Measurements from ENCODE around the gene LRRC39. TPM values are rescaled to one million over a fixed set of nuclear protein-coding genes. Genes with fewer than 3 reads are reported as not detected.

LRRC39 gene
- total RNA-seq, 1 experiment from 2014 or later: 0.54 TPM

DNA sequence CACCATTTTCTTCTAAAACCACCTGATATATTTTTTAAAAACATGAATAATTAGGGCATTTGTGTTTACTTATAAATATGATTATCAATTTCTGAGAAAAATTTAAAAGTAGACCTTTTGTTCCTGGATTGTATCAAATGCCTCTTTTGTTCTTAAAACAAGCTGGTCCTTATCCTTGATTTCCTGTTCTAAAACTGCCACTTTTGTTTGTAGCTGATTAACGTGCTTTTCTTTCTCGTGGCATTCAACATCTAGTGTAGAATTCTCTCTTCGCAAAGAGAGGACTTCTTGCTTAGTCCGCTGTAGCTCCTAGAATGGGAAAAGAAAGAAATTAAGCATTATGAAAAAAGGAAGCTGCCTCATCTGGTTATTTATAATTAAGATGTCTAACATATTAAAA is 70.4 kb downstream of the LRRC39 start:
- ATAC-seq (no peak), DNase-seq (ENCODE audit: low read depth, low spot score) (no peak)
- Histone ChIP-seq H4K20me1 (ENCODE audit: insufficient read depth) (no peaks in the 10 kb centered on the region; the same call in 1 of the 2 replicates), H3K9me3 (ENCODE audit: control insufficient read depth in 1 of 2, insufficient read depth in 1 of 2, low read depth in 1 of 2, low read length in 2 of 2) (no peaks in the 10 kb centered on the region), H3K36me3 (ENCODE audit: control insufficient read depth in 1 of 2, insufficient read depth in 2 of 2, low read length in 2 of 2) (peaks cover 22 to 27% of the 10 kb centered on the region in 2 experiments; a peak in 3 of 4 replicates), H3K4me1 (ENCODE audit: control insufficient read depth in 1 of 2, insufficient read depth in 2 of 2, low read length in 2 of 2) (no peaks in the 10 kb centered on the region), H3K27me3 (ENCODE audit: insufficient read depth, low read length) (no peaks in the 10 kb centered on the region), H3K9me2 (ENCODE audit: insufficient read depth) (no peaks in the 10 kb centered on the region), H3K9ac (ENCODE audit: low read length) (no peak overlapping the region), H3K4me3 (replicated peaks in 1 of 2; ENCODE audit: low read depth in 1 of 2, low read length in 2 of 2) (no peak overlapping the region), H3K27ac (ENCODE audit: low read depth, low read length) (no peak overlapping the region), H3K79me2 (ENCODE audit: insufficient read depth, low read length) (peaks cover 4% of the 10 kb centered on the region; the same call in 1 of the 2 replicates), H3K4me2 (ENCODE audit: low read length) (no peak overlapping the region), H2AFZ (ENCODE audit: low read depth, low read length, poor library complexity, severe bottlenecking) (no peak overlapping the region)
- ChIA-PET CTCF (no interaction called here), POLR2A (no interaction called here), RAD21 (ENCODE audit: low non-redundant PET in 1 of 2, low total read pairs in 2 of 2, uncharacterized antibody in 2 of 2, unreplicated experiment in 2 of 2) (no interaction called here)
- TF ChIP-seq YY1 (IDR thresholded peaks at IDR 0.05; ENCODE audit: extremely low read depth, insufficient replicate concordance, low read depth, low read length): no peak
- no peak for TF ChIP-seq CBX3 (IDR thresholded peaks at IDR 0.05; ENCODE audit: low read depth)
- TF ChIP-seq, protein P1, sequence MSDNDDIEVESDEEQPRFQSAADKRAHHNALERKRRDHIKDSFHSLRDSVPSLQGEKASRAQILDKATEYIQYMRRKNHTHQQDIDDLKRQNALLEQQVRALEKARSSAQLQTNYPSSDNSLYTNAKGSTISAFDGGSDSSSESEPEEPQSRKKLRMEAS (IDR thresholded peaks at IDR 0.05): no peak
- no TSS peak for BruUV-seq (replicated peaks)
- intact Hi-C loops (cut with micrococcal nuclease): no loop called here

- Histone ChIP-seq H2AFZ (ENCODE audit: low read depth, low read length, poor library complexity, severe bottlenecking) (no peak overlapping the region), H3K9me3 (ENCODE audit: control insufficient read depth in 1 of 2, insufficient read depth in 1 of 2, low read depth in 1 of 2, low read length in 2 of 2) (no peaks in the 10 kb centered on the region), H3K4me1 (ENCODE audit: control insufficient read depth in 1 of 2, insufficient read depth in 2 of 2, low read length in 2 of 2) (no peaks in the 10 kb centered on the region), H4K20me1 (ENCODE audit: insufficient read depth) (no peaks in the 10 kb centered on the region), H3K36me3 (ENCODE audit: control insufficient read depth in 1 of 2, insufficient read depth in 2 of 2, low read length in 2 of 2) (peaks cover 23 to 43% of the 10 kb centered on the region in 2 experiments; a peak in 3 of 4 replicates), H3K79me2 (ENCODE audit: insufficient read depth, low read length) (no peaks in the 10 kb centered on the region), H3K27ac (ENCODE audit: low read depth, low read length) (no peak overlapping the region), H3K4me2 (ENCODE audit: low read length) (no peak overlapping the region), H3K4me3 (replicated peaks in 1 of 2; ENCODE audit: low read depth in 1 of 2, low read length in 2 of 2) (no peak overlapping the region), H3K27me3 (ENCODE audit: insufficient read depth, low read length) (no peaks in the 10 kb centered on the region), H3K9ac (ENCODE audit: low read length) (no peak overlapping the region), H3K9me2 (ENCODE audit: insufficient read depth) (no peaks in the 10 kb centered on the region)
- ATAC-seq (no peak), DNase-seq (ENCODE audit: low read depth, low spot score) (no peak)
- RAD21 ChIA-PET (ENCODE audit: low non-redundant PET in 1 of 2, low total read pairs in 2 of 2, uncharacterized antibody in 2 of 2, unreplicated experiment in 2 of 2): no interaction called here
- POLR2A ChIA-PET: no interaction called here
- intact Hi-C loops (cut with micrococcal nuclease): no loop called here
- TF ChIP-seq FOSL1 (IDR thresholded peaks at IDR 0.05; ENCODE audit: low read depth) (no peak), SRF (IDR thresholded peaks at IDR 0.05; ENCODE audit: low read depth) (no peak), SIN3A (IDR thresholded peaks at IDR 0.05; ENCODE audit: low read depth) (no peak), ELF1 (IDR thresholded peaks at IDR 0.05; ENCODE audit: borderline replicate concordance, low read depth) (no peak), EZH2 (IDR thresholded peaks at IDR 0.05) (no peak), CBX3 (IDR thresholded peaks at IDR 0.05; ENCODE audit: low read depth) (no peak), ZBTB33 (IDR thresholded peaks at IDR 0.05; ENCODE audit: extremely low read depth, insufficient replicate concordance, low read length) (no peak), CEBPB (IDR thresholded peaks at IDR 0.05; ENCODE audit: low read depth) (no peak)
- BruUV-seq (replicated peaks): no TSS peak
- CTCF ChIA-PET: no interaction called here
Observed at GRCh38 chr1:100101564-100101963, 76.5 kb downstream of the LRRC39 start.
